Measurements from ENCODE around the gene DTNA.
"Not testable (repeated sequence)": the region's sequence is repeated elsewhere in the genome, so short reads cannot be mapped to it uniquely, and the experiment has no call there.

The DTNA gene

DNA sequence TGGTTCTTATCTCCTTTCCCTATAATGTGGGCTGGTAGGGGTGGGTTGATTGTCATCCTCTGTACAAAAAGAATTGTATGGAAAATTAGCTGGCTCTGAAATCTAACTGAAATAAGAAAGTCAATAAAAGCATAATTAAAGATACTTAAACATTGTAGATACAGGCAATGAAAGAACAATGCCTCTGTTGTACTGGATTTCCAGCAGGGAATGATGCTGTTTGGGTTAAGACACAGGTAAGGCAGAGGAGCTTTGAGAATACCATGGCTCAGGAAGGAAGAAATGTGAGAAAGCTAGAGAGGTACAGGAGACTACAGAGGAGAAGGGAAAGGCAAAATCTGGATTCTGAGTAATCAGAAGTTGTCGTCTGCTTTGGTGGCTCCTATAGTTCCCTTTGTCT lies 10.1 kb downstream of the DTNA start:
- Histone ChIP-seq H3K4me1 (ENCODE audit: control insufficient read depth, insufficient read depth, low read length, poor library complexity, severe bottlenecking) (no peaks in the 10 kb centered on the region), H3K9me3 (ENCODE audit: control insufficient read depth, low read length) (no peaks in the 10 kb centered on the region), H3K27me3 (replicated peaks; ENCODE audit: control insufficient read depth, insufficient read depth, low read length, poor library complexity, severe bottlenecking) (no peaks in the 10 kb centered on the region), H3K27ac (ENCODE audit: insufficient read depth, low read length, poor library complexity, severe bottlenecking) (no peak overlapping the region), H3K36me3 (ENCODE audit: control insufficient read depth, insufficient read depth, low read length) (no peaks in the 10 kb centered on the region), H3K4me3 (ENCODE audit: insufficient read depth, low read depth, low read length, poor library complexity, severe bottlenecking) (no peak overlapping the region)
- no peak for DNase-seq

DNA sequence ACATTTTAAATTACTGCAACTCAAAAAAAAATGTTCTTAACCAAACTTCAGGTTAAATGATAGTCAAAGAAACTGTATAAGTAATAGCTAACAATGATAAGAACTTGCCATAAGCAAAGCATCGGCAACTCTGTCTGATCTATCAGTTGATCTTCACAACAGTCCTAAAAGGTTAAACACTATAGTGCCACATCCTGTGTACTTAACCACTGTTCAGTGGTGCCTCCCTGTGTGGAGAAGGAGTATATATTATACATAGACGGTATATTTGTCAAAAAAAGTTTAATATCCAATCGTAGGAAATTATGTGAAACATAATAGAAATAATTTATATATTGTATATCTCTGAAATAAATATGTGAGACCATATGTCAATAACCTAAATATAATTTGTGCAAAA lies 13.0 kb downstream of the DTNA start:
- H3K9me3 ChIP-seq (ENCODE audit: control insufficient read depth, low read length): no peaks in the 10 kb centered on the region
- no peaks in the 10 kb centered on the region for H3K36me3 ChIP-seq (ENCODE audit: control insufficient read depth, insufficient read depth, low read length)
- H3K4me1 ChIP-seq (ENCODE audit: control insufficient read depth, insufficient read depth, low read length, poor library complexity, severe bottlenecking): no peaks in the 10 kb centered on the region
- no peak overlapping the region for H3K27ac ChIP-seq (ENCODE audit: insufficient read depth, low read length, poor library complexity, severe bottlenecking)
- DNase-seq: no peak
- no peaks in the 10 kb centered on the region for H3K27me3 ChIP-seq (replicated peaks; ENCODE audit: control insufficient read depth, insufficient read depth, low read length, poor library complexity, severe bottlenecking)
- H3K4me3 ChIP-seq (ENCODE audit: insufficient read depth, low read depth, low read length, poor library complexity, severe bottlenecking): no peak overlapping the region

DNA sequence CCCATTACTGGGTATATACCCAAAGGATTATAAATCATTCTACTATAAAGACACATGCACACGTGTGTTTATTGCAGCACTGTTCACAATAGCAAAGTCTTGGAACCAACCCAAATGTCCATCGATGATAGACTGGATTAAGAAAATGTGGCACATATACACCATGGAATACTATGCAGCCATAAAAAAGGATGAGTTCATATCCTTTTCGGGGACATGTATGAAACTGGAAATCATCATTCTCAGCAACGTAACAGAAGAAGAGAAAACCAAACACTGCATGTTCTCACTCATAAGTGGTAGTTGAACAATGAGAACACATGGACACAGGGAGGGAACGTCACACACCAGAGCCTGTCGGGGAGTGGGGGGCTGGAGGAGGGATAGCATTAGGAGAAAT lies 15.6 kb downstream of the DTNA start:
- not testable (repeated sequence) for H3K27ac ChIP-seq (ENCODE audit: insufficient read depth, low read length, poor library complexity, severe bottlenecking); DNase-seq; H3K27me3 ChIP-seq (replicated peaks; ENCODE audit: control insufficient read depth, insufficient read depth, low read length, poor library complexity, severe bottlenecking); H3K4me1 ChIP-seq (ENCODE audit: control insufficient read depth, insufficient read depth, low read length, poor library complexity, severe bottlenecking); H3K9me3 ChIP-seq (ENCODE audit: control insufficient read depth, low read length); H3K4me3 ChIP-seq (ENCODE audit: insufficient read depth, low read depth, low read length, poor library complexity, severe bottlenecking); H3K36me3 ChIP-seq (ENCODE audit: control insufficient read depth, insufficient read depth, low read length)

DNA sequence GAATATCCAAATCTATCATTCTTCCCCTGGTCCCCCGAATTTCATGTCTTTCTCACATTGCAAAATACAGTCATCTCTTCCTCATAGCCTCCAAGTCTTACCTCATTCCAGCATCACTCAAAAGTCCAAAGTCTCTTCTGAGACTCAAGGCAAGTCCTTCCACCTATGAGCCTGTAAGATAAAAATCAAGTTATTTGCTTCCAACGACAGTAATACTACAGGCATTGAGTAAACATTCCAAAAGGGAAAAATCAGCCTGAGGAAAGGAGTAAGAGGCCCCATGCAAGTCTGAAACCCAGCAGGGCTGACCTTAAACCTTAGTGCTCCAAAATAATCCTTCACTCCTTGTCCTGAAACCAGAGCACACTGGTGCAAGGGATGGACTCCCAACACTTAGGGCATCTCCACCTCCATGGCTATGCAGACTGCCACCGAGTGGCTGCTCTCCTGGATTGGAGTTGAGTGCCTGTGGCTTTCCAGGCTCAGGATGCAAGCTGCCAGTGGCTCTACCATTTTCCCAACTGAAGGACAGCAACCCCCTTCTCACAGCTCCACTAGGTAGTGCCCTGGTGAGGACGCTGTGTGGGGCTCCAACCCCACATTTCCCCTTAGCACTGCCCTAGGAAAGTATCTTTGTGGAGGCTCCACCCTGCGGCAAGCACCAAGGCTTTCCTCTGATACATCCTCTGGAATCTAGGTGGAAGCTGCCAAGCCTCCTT lies 16.3 kb downstream of the DTNA start:
- no peaks in the 10 kb centered on the region for H3K27me3 ChIP-seq (replicated peaks; ENCODE audit: control insufficient read depth, insufficient read depth, low read length, poor library complexity, severe bottlenecking)
- no peaks in the 10 kb centered on the region for H3K4me1 ChIP-seq (ENCODE audit: control insufficient read depth, insufficient read depth, low read length, poor library complexity, severe bottlenecking)
- H3K4me3 ChIP-seq (ENCODE audit: insufficient read depth, low read depth, low read length, poor library complexity, severe bottlenecking): no peak overlapping the region
- DNase-seq: no peak
- no peaks in the 10 kb centered on the region for H3K36me3 ChIP-seq (ENCODE audit: control insufficient read depth, insufficient read depth, low read length)
- no peak overlapping the region for H3K27ac ChIP-seq (ENCODE audit: insufficient read depth, low read length, poor library complexity, severe bottlenecking)
- no peaks in the 10 kb centered on the region for H3K9me3 ChIP-seq (ENCODE audit: control insufficient read depth, low read length)

DNA sequence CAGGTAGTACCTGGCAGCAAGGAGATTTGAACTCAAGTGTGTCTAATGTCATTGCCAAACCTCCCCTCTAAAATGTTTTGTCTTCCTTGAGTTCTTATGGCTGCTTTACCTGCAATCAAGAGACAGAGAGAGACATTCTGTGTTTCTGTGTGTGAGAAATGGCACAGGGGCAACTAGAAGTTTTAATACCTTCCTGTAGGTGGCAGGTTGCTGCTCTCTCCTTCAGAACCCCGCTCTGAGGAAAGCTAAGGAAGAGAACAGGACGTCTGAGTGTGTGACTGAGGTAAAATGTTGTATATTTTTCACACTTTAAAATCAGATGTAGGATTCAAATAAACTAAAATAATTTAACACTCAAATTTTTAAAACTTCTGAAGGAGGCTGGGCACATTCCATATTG lies 19.2 kb downstream of the DTNA start:
- H3K36me3 ChIP-seq (ENCODE audit: control insufficient read depth, insufficient read depth, low read length): no peaks in the 10 kb centered on the region
- no peak overlapping the region for H3K4me3 ChIP-seq (ENCODE audit: insufficient read depth, low read depth, low read length, poor library complexity, severe bottlenecking)
- no peaks in the 10 kb centered on the region for H3K9me3 ChIP-seq (ENCODE audit: control insufficient read depth, low read length)
- no peaks in the 10 kb centered on the region for H3K27me3 ChIP-seq (replicated peaks; ENCODE audit: control insufficient read depth, insufficient read depth, low read length, poor library complexity, severe bottlenecking)
- no peak overlapping the region for H3K27ac ChIP-seq (ENCODE audit: insufficient read depth, low read length, poor library complexity, severe bottlenecking)
- no peak for DNase-seq
- H3K4me1 ChIP-seq (ENCODE audit: control insufficient read depth, insufficient read depth, low read length, poor library complexity, severe bottlenecking): no peaks in the 10 kb centered on the region

DNA sequence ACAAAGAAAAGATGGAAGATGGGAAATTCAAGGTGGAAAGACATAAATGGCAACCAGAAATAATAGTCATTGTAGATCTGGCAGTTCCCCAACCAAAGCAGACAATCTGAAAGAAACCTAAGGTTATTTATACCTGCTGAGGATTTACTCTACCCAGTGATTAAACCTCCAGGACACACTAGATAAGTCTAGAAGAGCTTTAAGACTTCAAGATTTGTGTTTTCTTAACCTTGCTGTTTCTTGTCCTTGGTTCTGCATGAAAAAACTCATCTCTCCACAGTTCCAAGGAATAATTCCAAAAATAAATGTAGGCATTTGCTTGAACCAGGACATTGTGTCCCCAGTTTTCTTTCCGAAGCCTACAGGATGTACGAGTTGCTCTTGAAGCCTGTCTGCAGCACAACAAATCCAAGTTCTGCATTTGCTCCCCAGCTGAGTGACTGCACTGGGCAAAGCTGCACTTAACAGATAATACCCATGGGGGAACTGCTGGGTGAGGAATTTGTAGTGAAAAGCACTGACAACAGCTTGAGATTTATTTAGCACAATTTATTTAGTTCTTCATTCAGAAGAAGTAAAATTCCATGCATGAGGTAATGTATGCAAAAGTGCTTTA lies 19.8 kb downstream of the DTNA start:
- H3K4me3 ChIP-seq (ENCODE audit: insufficient read depth, low read depth, low read length, poor library complexity, severe bottlenecking): no peak overlapping the region
- DNase-seq: no peak

DNA sequence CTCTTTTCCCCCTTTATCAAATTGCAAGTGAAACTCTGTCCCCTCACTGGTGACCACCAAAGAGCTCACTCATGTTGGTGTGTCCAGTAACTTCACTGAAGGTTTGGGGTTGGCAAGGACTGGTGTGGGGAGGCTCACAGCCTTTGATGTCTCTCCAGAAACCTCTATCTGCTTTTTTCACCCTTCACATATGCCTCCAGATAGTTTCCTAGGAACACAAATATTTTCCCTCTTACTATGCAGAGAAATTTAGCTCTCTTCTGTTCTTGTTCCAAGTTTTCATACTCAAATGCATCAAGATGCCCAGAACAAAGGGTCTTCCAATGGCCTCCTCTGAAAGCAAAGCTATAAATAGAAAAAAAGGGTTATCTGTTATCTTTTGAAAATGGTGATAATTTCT lies 20.7 kb downstream of the DTNA start:
- no peak for DNase-seq
- Histone ChIP-seq H3K27me3 (replicated peaks; ENCODE audit: control insufficient read depth, insufficient read depth, low read length, poor library complexity, severe bottlenecking) (no peaks in the 10 kb centered on the region), H3K4me1 (ENCODE audit: control insufficient read depth, insufficient read depth, low read length, poor library complexity, severe bottlenecking) (no peaks in the 10 kb centered on the region), H3K4me3 (ENCODE audit: insufficient read depth, low read depth, low read length, poor library complexity, severe bottlenecking) (no peak overlapping the region), H3K27ac (ENCODE audit: insufficient read depth, low read length, poor library complexity, severe bottlenecking) (no peak overlapping the region), H3K9me3 (ENCODE audit: control insufficient read depth, low read length) (no peaks in the 10 kb centered on the region), H3K36me3 (ENCODE audit: control insufficient read depth, insufficient read depth, low read length) (no peaks in the 10 kb centered on the region)

More for the DNA sequence above, 19.8 kb downstream of the DTNA start:
- H3K27me3 ChIP-seq (replicated peaks; ENCODE audit: control insufficient read depth, insufficient read depth, low read length, poor library complexity, severe bottlenecking): no peaks in the 10 kb centered on the region
- H3K9me3 ChIP-seq (ENCODE audit: control insufficient read depth, low read length): no peaks in the 10 kb centered on the region
- H3K27ac ChIP-seq (ENCODE audit: insufficient read depth, low read length, poor library complexity, severe bottlenecking): no peak overlapping the region
- H3K36me3 ChIP-seq (ENCODE audit: control insufficient read depth, insufficient read depth, low read length): no peaks in the 10 kb centered on the region
- H3K4me1 ChIP-seq (ENCODE audit: control insufficient read depth, insufficient read depth, low read length, poor library complexity, severe bottlenecking): no peaks in the 10 kb centered on the region

DNA sequence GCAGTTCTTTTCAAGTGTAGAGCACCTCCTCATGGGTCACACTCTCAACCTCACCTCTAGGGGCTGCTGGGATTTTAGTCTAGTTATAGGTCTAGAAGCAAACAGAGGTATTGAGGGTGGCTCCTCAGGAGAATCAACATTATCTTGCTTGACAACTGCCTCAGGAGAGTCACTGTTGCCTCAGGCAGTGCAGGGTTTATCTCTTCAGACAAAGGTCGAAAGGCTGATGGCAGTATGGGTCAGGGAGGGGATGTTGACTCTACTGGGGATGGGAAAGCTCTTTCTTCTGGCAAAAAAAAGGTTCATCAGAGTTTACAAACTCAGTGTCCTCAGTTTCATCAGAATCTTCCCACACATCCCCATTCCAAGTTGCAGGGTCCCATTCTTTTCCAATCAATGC lies 24.0 kb downstream of the DTNA start:
- DNase-seq: no peak
- no peaks in the 10 kb centered on the region for H3K9me3 ChIP-seq (ENCODE audit: control insufficient read depth, low read length)
- H3K36me3 ChIP-seq (ENCODE audit: control insufficient read depth, insufficient read depth, low read length): no peaks in the 10 kb centered on the region
- no peaks in the 10 kb centered on the region for H3K27me3 ChIP-seq (replicated peaks; ENCODE audit: control insufficient read depth, insufficient read depth, low read length, poor library complexity, severe bottlenecking)
- H3K4me3 ChIP-seq (ENCODE audit: insufficient read depth, low read depth, low read length, poor library complexity, severe bottlenecking): no peak overlapping the region
- no peaks in the 10 kb centered on the region for H3K4me1 ChIP-seq (ENCODE audit: control insufficient read depth, insufficient read depth, low read length, poor library complexity, severe bottlenecking)
- no peak overlapping the region for H3K27ac ChIP-seq (ENCODE audit: insufficient read depth, low read length, poor library complexity, severe bottlenecking)

DNA sequence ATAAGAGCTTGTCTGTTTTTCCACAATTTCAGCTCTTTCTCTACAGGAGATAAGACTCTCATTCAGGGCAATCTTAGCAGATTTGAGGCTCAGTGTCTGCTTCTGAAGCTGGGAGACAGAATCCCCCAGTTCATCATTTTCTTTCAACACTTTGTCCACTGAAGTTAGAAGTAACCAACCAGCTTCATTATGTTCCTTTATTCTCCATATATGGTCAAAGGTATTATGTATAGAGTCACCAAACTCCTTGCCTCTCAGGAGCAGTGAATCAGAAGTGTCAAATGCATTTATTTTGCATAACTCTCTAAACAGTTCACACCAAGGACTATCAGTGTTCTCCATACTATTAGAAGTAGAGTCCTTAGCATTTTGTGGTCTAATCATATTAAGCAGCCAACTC lies 24.4 kb downstream of the DTNA start:
- H3K27ac ChIP-seq (ENCODE audit: insufficient read depth, low read length, poor library complexity, severe bottlenecking): not testable (repeated sequence)

DNA sequence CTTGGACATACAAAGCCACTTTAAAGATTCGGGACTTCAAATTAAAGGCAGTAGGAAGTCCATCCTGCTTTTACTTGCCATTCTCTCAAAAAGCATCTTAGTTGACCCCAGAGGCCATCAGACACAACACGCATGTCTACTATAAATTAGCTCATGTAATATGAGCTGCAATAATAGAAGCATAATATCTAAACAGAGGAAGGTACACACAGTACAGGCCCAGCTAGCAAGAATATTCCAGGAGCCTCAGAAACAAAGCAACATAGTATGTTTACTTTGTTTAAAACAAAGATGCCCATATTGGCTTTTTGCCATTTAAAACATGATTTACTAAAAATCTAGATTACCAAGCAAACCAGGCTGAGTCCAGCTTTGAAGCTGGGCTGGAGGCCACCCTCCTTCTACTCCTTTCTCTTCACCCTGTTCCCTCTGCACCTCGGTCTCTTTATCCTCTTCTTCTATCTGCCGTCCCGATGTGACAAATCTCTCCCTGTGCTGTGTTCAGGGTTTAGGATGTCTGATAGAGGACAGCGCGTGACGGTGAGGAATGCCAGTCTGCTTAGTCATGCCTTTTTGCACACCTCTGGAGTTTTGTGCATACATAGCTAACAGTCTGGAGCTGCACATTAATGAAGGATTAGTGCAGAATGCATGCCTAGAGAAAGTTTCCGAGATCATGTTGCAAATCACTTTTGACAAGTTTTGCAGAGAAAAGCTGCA lies 28.2 kb downstream of the DTNA start:
- Histone ChIP-seq H3K27ac (ENCODE audit: insufficient read depth, low read length, poor library complexity, severe bottlenecking) (no peak overlapping the region), H3K4me1 (ENCODE audit: control insufficient read depth, insufficient read depth, low read length, poor library complexity, severe bottlenecking) (no peaks in the 10 kb centered on the region), H3K4me3 (ENCODE audit: insufficient read depth, low read depth, low read length, poor library complexity, severe bottlenecking) (no peak overlapping the region), H3K9me3 (ENCODE audit: control insufficient read depth, low read length) (no peaks in the 10 kb centered on the region), H3K36me3 (ENCODE audit: control insufficient read depth, insufficient read depth, low read length) (no peaks in the 10 kb centered on the region), H3K27me3 (replicated peaks; ENCODE audit: control insufficient read depth, insufficient read depth, low read length, poor library complexity, severe bottlenecking) (no peaks in the 10 kb centered on the region)
- DNase-seq: no peak

More for the DNA sequence above, 24.4 kb downstream of the DTNA start:
- H3K27me3 ChIP-seq (replicated peaks; ENCODE audit: control insufficient read depth, insufficient read depth, low read length, poor library complexity, severe bottlenecking); H3K9me3 ChIP-seq (ENCODE audit: control insufficient read depth, low read length); DNase-seq; H3K4me1 ChIP-seq (ENCODE audit: control insufficient read depth, insufficient read depth, low read length, poor library complexity, severe bottlenecking); H3K36me3 ChIP-seq (ENCODE audit: control insufficient read depth, insufficient read depth, low read length); H3K4me3 ChIP-seq (ENCODE audit: insufficient read depth, low read depth, low read length, poor library complexity, severe bottlenecking): not testable (repeated sequence)
